ENCODE measurements around the gene LRRK1.

- TF ChIP-seq POLR2A (IDR thresholded peaks at IDR 0.05) (no peak), CTCF (IDR thresholded peaks at IDR 0.05) (no peak)
These were observed 98.1 kb downstream of the LRRK1 start for GRCh38 chr15:101017093-101017754.

Measured in esophagus squamous epithelium (tissue), 4 donors.